ENCODE results near the gene NDUFV1.

GRCh38 chr11:67611704-67612587, 5.2 kb downstream of the NDUFV1 start:
- TF ChIP-seq POLR2A (IDR thresholded peaks at IDR 0.05) (no peak), CTCF (IDR thresholded peaks at IDR 0.05) (no peak), EP300 (IDR thresholded peaks at IDR 0.05) (no peak), POLR2AphosphoS5 (IDR thresholded peaks at IDR 0.05) (no peak)

All from gastroesophageal sphincter (tissue), 3 donors.